HG03025 (cell line): ENCODE results near the gene MMS19.
"Not testable (repeated sequence)": the region's sequence is repeated elsewhere in the genome, so short reads cannot be mapped to it uniquely, and the experiment has no call there.

ENCODE experiments used
- ATAC-seq: cut with Tn5 transposase; IDR thresholded peaks from one replicate; pipeline ENCODE4 v1.9.1; 2021; ENCODE audit warnings: mild to moderate bottlenecking, moderate library complexity; ENCODE audit not compliant: unreplicated experiment, low FRiP score

Gene MMS19

GRCh38 chr10:97468781-97469180 lies 29.4 kb downstream of the MMS19 start:
- ATAC-seq: not testable (repeated sequence)

- ATAC-seq: no peak
These were observed 30.1 kb downstream of the MMS19 start for GRCh38 chr10:97468162-97468561.

GRCh38 chr10:97466755-97467154 lies 31.5 kb downstream of the MMS19 start:
- no peak for ATAC-seq

- ATAC-seq: no peak
These were observed 32.2 kb downstream of the MMS19 start for GRCh38 chr10:97465982-97466381.

- ATAC-seq: no peak
These were observed 34.0 kb downstream of the MMS19 start for GRCh38 chr10:97464226-97464625.

- no peak for ATAC-seq
These were observed 34.7 kb downstream of the MMS19 start for GRCh38 chr10:97463363-97464132.

GRCh38 chr10:97462309-97462708 lies 35.9 kb downstream of the MMS19 start:
- ATAC-seq: no peak

GRCh38 chr10:97459933-97460332 lies 38.3 kb downstream of the MMS19 start:
- no peak for ATAC-seq

- no peak for ATAC-seq
These were observed 39.1 kb downstream of the MMS19 start for GRCh38 chr10:97459111-97459510.

- ATAC-seq: no peak
These were observed 41.5 kb downstream of the MMS19 start for GRCh38 chr10:97456686-97457065.

GRCh38 chr10:97456034-97456685 lies 42.1 kb downstream of the MMS19 start:
- no peak for ATAC-seq

- no peak for ATAC-seq
These were observed 43.7 kb downstream of the MMS19 start for GRCh38 chr10:97454330-97455036.

- ATAC-seq: no peak
These were observed 45.9 kb downstream of the MMS19 start for GRCh38 chr10:97452352-97452751.

GRCh38 chr10:97451605-97452004 lies 46.6 kb downstream of the MMS19 start:
- no peak for ATAC-seq

GRCh38 chr10:97450828-97451227 lies 47.4 kb downstream of the MMS19 start:
- no peak for ATAC-seq

GRCh38 chr10:97445722-97446639 lies 52.2 kb downstream of the MMS19 start, which contains the start of the genes EXOSC1 and ZDHHC16:
EXOSC1 (minus strand) TSS chr10:97446006; CDS start chr10:97445985, 21 bp downstream.
ZDHHC16 (plus strand) TSS chr10:97446175; CDS start chr10:97451676, 5,501 bp downstream.
- peak; percentile 93 for ATAC-seq

- peak; percentile 1 for ATAC-seq
These were observed 52.9 kb downstream of the MMS19 start for GRCh38 chr10:97445357-97445721.

GRCh38 chr10:97444212-97444611 lies 54.0 kb downstream of the MMS19 start:
- ATAC-seq: no peak

GRCh38 chr10:97442277-97442676 lies 55.9 kb downstream of the MMS19 start:
- ATAC-seq: no peak

GRCh38 chr10:97435211-97435610 lies 63.0 kb downstream of the MMS19 start:
- ATAC-seq: no peak
